Activated CD8-positive, alpha-beta memory T cell treated with anti-CD3 and anti-CD28 coated beads, Interleukin-2, amount 50 U/mL, for 1 hour (primary cell): Measurements from ENCODE around the gene ARX.

Source experiments
- DNase-seq: peaks from one replicate; pipeline ENCODE4 v3.0.0-alpha.2; 2020; ENCODE audit errors: extremely low read depth

The ARX gene

GRCh38 chrX:25016938-25017598 lies 1.3 kb upstream of the ARX start:
- DNase-seq: no peak

- no peak for DNase-seq
Measured at GRCh38 chrX:25016361-25016671, 551 bp upstream of the ARX start.

GRCh38 chrX:25014366-25014838 lies 1.4 kb downstream of the ARX start:
- DNase-seq: no peak

GRCh38 chrX:25013632-25014365 lies 2.0 kb downstream of the ARX start:
- DNase-seq: no peak

GRCh38 chrX:25012793-25013631 lies 2.8 kb downstream of the ARX start:
- no peak for DNase-seq

- no peak for DNase-seq
Measured at GRCh38 chrX:25012433-25012735, 3.4 kb downstream of the ARX start.

GRCh38 chrX:25011589-25012432 lies 4.0 kb downstream of the ARX start:
- DNase-seq: no peak

- no peak for DNase-seq
Measured at GRCh38 chrX:25010784-25011588, 4.8 kb downstream of the ARX start.

- DNase-seq: no peak
Measured at GRCh38 chrX:25009407-25009806, 6.4 kb downstream of the ARX start.

GRCh38 chrX:25007059-25008053 lies 8.4 kb downstream of the ARX start:
- no peak for DNase-seq

GRCh38 chrX:25006586-25007058 lies 9.1 kb downstream of the ARX start:
- no peak for DNase-seq

GRCh38 chrX:25005382-25006185 lies 10.2 kb downstream of the ARX start:
- DNase-seq: no peak

GRCh38 chrX:25005034-25005381 lies 10.8 kb downstream of the ARX start:
- DNase-seq: no peak

GRCh38 chrX:25004485-25005032 lies 11.2 kb downstream of the ARX start:
- DNase-seq: no peak

- no peak for DNase-seq
Measured at GRCh38 chrX:25004040-25004439, 11.7 kb downstream of the ARX start.

- no peak for DNase-seq
Measured at GRCh38 chrX:25003066-25003849, 12.5 kb downstream of the ARX start.

GRCh38 chrX:25002661-25003020 lies 13.1 kb downstream of the ARX start:
- DNase-seq: no peak
